SU-DHL-6 (cell line): ENCODE measurements around the gene EFCAB8.

Source experiments
- EZH2phosphoT487 ChIP-seq: fragments of 200-600 bp; sonication (generic), shearing (Covaris generic); conservative IDR thresholded peaks from 2 replicates; pipeline ENCODE4 v1.6.1; 2018; ENCODE audit warnings: mild to moderate bottlenecking, antibody characterized with exemption, low read length, moderate library complexity, mixed read lengths
- TF ChIP-seq, protein P1 (sequence below): fragments of 200-600 bp; sonication (generic); IDR thresholded peaks from one replicate; pipeline ENCODE4 v1.5.1; 2017; ENCODE audit warnings: antibody characterized with exemption, mild to moderate bottlenecking, low read length, moderate library complexity; ENCODE audit not compliant: insufficient read depth, poor library complexity, severe bottlenecking

DNA sequence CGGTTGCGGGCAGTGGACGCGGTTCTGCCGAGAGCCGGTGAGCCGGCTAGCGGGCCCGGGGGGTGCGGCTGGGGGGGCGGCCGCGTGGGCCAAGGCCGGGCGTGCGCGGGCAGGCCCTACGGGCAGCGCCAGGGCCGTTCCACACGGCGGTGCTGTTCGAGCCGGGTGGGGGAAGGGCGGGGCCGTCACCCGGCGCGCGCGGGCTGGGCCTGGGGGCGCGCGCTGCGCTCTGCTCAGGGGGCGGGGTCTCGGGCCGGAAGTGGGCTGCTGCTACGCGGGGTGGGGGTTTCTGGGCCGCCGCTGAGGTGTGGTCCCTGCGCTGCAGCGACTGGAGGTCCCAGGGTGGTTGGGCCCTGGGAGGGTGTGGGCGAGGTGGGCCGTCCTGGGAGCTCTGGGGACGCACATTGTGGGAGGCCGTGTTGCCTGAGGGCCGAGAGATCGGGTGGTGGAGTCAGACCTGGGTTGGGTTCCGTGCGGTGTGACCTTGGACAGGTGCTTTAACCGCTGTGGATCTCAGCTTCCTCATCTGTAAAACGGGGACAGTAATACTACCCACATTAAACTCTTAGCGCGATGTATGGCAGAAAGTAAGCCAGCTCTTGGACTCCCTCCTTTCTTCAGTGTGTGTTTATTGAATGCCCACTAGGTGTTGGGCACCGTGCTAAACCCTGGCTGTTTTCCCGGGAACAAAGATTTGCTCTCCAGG is 38.6 kb upstream of the EFCAB8 start:
- TF ChIP-seq, protein P1, sequence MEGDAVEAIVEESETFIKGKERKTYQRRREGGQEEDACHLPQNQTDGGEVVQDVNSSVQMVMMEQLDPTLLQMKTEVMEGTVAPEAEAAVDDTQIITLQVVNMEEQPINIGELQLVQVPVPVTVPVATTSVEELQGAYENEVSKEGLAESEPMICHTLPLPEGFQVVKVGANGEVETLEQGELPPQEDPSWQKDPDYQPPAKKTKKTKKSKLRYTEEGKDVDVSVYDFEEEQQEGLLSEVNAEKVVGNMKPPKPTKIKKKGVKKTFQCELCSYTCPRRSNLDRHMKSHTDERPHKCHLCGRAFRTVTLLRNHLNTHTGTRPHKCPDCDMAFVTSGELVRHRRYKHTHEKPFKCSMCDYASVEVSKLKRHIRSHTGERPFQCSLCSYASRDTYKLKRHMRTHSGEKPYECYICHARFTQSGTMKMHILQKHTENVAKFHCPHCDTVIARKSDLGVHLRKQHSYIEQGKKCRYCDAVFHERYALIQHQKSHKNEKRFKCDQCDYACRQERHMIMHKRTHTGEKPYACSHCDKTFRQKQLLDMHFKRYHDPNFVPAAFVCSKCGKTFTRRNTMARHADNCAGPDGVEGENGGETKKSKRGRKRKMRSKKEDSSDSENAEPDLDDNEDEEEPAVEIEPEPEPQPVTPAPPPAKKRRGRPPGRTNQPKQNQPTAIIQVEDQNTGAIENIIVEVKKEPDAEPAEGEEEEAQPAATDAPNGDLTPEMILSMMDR, result no peak
- no peak for TF ChIP-seq EZH2phosphoT487
